GM12875 (cell line): ENCODE data around the gene DECR2.

Experiments used
- H3K4me3 ChIP-seq: one replicate; pipeline ENCODE4 v1.5.1; 2011; ENCODE audit warnings: low read depth, low read length, control low read depth
- TF ChIP-seq, protein P1 (sequence below): IDR thresholded peaks from 2 replicates; pipeline ENCODE4 v1.5.1; 2011; ENCODE audit warnings: low read depth, mild to moderate bottlenecking, control low read depth, inconsistent platforms, low read length, moderate library complexity, borderline replicate concordance; ENCODE audit not compliant: insufficient read depth

Gene DECR2

DNA sequence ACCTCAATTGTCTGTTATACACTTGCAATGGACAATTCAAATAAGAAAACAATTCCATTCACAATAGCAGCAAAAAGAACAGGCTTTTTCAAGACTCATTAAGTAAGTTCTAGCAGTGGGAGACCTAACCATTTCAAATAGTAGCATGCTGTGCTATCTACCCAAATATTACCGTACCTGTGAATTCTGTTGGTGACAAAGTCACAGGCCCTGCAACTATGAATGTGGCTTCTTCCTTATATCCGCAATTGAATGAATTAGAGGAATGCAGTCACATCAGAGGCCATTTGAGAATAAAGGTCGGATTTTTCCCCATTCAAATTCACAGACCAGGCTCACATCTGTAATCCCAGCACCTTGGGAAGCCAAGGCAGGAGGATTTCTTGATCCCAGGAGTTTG lies 5.5 kb upstream of the DECR2 start:
- TF ChIP-seq, protein P1, sequence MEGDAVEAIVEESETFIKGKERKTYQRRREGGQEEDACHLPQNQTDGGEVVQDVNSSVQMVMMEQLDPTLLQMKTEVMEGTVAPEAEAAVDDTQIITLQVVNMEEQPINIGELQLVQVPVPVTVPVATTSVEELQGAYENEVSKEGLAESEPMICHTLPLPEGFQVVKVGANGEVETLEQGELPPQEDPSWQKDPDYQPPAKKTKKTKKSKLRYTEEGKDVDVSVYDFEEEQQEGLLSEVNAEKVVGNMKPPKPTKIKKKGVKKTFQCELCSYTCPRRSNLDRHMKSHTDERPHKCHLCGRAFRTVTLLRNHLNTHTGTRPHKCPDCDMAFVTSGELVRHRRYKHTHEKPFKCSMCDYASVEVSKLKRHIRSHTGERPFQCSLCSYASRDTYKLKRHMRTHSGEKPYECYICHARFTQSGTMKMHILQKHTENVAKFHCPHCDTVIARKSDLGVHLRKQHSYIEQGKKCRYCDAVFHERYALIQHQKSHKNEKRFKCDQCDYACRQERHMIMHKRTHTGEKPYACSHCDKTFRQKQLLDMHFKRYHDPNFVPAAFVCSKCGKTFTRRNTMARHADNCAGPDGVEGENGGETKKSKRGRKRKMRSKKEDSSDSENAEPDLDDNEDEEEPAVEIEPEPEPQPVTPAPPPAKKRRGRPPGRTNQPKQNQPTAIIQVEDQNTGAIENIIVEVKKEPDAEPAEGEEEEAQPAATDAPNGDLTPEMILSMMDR, result no peak
- H3K4me3 ChIP-seq, result peak overlapping the region; percentile 78

DNA sequence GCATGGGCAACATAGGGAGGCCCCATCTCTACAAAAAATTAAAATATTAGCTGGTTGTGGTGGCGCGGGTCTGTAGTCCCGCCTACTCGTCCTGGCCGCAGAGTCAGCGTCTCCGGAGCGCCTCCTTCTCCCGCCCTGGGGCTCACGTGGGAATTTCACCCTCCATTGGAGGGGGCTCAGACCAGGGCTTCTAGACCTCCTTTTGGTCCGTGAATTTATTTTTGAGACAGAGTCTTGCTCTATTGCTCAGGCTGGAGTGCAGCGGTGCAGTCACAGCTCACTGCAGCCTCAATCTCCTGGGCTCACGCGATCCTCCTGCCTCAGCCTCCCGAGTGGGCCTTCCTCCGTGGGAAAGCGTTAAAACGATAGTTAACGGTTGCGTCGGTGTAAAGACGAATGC lies 5.1 kb upstream of the DECR2 start:
- TF ChIP-seq, protein P1, result no peak
- peak overlapping the region; percentile 78 for H3K4me3 ChIP-seq

DNA sequence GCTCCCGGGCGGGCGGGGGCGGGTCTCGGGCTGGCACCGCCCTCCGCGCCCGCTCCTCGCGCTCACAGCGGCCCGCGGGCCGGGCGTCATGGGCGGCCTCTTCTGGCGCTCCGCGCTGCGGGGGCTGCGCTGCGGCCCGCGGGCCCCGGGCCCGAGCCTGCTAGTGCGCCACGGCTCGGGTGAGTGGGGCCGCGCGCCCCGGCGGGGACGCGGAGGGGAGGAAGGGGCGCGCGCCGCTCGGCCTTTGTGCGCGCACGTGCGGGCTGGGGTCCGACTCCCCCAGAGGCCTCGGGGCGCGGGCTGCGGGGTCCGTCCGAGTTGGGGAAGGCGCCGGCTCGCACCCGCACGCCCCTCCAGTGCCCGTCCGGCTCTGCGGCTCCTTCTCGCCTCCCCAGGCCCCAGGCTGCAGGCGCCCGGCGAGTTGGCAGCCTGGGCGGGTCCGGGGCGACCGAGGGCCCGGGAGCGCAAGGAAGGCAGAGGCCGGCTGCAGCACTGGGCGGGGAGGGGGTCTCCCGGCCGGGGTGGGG lies 4.5 kb upstream of the DECR2 start, which contains the start of gene NME4:
NME4 (plus strand) TSS at position 65 of the 527 bp plus-strand sequence; CDS start at position 89, 24 bp downstream.
- TF ChIP-seq, protein P1, result no peak

DNA sequence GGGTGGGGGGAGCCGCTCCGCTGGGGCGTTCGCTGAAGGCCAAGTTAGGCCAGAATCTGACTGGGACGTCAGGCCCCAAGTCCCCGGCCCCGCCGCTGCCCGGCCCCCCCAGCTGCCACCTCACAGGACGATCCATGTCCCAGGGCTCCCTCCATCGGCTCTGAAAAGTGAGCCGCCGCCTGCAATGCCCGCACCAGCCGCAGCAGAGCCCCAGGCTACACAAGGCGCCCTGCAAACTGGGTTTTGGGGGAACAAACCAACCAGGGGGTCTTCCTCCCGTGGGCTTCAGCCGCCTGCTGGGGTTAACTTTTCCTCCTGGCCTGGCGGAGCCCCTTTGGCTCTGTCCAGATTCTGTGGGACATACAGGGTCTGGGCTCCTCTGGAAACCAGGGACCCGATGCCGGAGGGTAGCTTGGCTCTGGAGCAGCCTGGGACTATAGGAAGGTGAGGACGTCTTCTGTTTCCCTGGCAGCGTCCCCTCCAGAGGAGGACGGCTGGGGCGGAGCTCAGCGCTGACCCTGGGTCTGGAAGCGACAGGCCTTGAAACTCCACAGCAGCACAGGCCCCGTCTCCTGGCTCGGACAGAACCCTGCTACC lies 3.9 kb upstream of the DECR2 start:
- TF ChIP-seq, protein P1, result peak; percentile 40; the same call in 1 of the 2 replicates
- peak overlapping the region; percentile 16 for H3K4me3 ChIP-seq

More for the DNA sequence above, 4.5 kb upstream of the DECR2 start, which contains the start of gene NME4:
- peak within 1 kb of the TSS; percentile 78 for H3K4me3 ChIP-seq

DNA sequence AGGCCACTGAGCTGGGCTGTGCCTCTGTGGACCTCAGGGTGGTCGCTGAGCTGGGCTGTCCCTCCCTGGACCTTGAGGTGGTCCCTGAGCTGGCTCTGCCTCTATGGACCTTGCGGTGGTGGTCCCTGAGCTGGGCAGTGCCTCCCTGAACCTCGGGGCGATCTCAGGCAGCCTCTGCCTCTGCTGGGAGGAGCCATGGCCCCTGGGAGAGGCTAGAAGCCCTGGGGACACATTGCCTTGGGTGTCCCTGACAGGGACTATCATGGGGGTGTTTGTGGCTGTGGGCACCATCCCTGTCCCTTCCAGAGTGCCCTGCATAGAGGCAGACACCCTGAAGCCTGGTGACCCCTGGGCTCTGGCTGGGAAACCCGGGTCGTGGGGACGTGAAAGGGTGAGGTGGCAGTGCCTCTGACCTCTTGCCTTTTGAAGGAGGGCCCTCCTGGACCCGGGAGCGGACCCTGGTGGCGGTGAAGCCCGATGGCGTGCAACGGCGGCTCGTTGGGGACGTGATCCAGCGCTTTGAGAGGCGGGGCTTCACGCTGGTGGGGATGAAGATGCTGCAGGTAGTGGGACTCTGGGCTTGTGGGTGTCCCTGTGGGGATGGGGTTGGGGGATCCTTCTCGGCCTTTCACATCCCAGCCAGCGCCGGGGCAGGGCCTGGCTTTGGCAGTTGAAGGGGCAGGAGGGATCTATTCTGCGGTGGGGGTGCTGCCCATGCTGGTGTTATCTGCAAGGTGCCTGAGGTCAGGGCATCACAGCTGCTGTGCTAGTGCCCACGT lies 2.9 kb upstream of the DECR2 start:
- H3K4me3 ChIP-seq, result no peak overlapping the region
- TF ChIP-seq, protein P1, result no peak

DNA sequence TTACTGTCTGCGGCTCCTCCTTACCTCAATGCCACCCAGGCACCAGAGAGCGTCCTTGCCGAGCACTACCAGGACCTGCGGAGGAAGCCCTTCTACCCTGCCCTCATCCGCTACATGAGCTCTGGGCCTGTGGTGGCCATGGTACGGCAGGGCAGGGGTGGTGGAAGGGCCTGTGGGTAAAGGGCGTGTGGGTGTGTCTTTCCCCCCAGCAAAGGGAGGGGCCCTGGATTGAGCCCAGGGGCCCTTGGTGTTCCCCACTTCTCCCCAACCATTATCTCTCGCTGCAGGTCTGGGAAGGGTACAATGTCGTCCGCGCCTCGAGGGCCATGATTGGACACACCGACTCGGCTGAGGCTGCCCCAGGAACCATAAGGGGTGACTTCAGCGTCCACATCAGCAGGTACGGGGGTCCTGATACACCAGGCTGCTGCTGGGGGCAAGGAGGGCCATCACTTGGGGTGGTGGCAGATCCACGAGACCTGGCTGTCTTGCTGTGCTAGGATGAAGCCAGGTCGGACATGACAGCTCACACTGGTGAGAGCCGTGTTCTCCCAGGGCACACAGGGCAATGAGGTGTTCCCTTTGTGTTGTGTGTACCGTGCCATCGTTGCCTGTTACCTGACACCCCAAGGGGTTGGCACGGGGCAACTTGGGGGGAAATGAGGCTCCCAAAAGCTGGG lies 2.2 kb upstream of the DECR2 start:
- H3K4me3 ChIP-seq, result no peak overlapping the region
- TF ChIP-seq, protein P1, result no peak
